Measurements from ENCODE around the gene POLR3E. TPM values are rescaled to one million over a fixed set of nuclear protein-coding genes. Genes with fewer than 3 reads are reported as not detected.
"Not testable (repeated sequence)": the region's sequence is repeated elsewhere in the genome, so short reads cannot be mapped to it uniquely, and the experiment has no call there.

POLR3E gene
- total RNA-seq, 4 donors from 2014 or later = 48.1 to 102 (median 67.0) TPM

GRCh38 chr16:22300427-22301071 is 3.3 kb downstream of the POLR3E start:
- WGBS, 2 donors = 46 to 47% methylated on average over 7 to 8 of the region's 8 CpGs

DNA sequence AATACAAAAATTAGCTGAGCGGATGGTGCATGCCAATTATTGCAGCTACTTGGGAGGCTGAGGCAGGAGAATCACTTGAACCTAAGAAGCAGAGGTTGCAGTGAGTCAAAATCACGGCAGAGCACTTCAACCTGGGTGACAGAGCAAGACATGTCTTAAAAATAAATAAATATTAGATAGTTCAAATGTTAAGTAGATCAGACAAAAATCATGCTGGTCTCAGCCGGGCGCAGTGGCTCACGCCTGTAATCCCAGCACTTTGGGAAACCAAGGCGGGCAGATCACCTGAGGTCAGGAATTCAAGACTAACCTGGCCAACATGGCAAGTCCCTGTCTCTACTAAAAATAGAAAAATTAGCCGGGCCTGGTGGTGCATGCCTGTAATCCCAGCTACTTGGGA is 4.2 kb downstream of the POLR3E start:
- peaks cover 0 to 30% (median 3%) of the 10 kb centered on the region in 4 donors for H3K4me1 ChIP-seq
- peaks cover 2 to 47% (median 6%) of the 10 kb centered on the region in 3 donors for H3K36me3 ChIP-seq
- H3K9me3 ChIP-seq; H3K27ac ChIP-seq; DNase-seq (ENCODE audit: low spot score in 2 of 2); H3K4me3 ChIP-seq; H3K27me3 ChIP-seq: not testable (repeated sequence)
- WGBS, 2 donors = 92 to 94% methylated on average over 7 of the region's 7 CpGs

More at GRCh38 chr16:22300427-22301071, 3.3 kb downstream of the POLR3E start:
- H3K27ac ChIP-seq = peak overlapping the region in 2 of 4 donors; percentile 26 to 39
- TF ChIP-seq EP300 (IDR thresholded peaks at IDR 0.05) = no peak
- TF ChIP-seq, protein P1, sequence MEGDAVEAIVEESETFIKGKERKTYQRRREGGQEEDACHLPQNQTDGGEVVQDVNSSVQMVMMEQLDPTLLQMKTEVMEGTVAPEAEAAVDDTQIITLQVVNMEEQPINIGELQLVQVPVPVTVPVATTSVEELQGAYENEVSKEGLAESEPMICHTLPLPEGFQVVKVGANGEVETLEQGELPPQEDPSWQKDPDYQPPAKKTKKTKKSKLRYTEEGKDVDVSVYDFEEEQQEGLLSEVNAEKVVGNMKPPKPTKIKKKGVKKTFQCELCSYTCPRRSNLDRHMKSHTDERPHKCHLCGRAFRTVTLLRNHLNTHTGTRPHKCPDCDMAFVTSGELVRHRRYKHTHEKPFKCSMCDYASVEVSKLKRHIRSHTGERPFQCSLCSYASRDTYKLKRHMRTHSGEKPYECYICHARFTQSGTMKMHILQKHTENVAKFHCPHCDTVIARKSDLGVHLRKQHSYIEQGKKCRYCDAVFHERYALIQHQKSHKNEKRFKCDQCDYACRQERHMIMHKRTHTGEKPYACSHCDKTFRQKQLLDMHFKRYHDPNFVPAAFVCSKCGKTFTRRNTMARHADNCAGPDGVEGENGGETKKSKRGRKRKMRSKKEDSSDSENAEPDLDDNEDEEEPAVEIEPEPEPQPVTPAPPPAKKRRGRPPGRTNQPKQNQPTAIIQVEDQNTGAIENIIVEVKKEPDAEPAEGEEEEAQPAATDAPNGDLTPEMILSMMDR (IDR thresholded peaks at IDR 0.05) = peak in 4 of 5 experiments; percentile 38 to 60 (median 44)
- TF ChIP-seq POLR2A (IDR thresholded peaks at IDR 0.05) = no peak
- no peaks in the 10 kb centered on the region for H3K27me3 ChIP-seq
- peaks cover 2 to 38% (median 6%) of the 10 kb centered on the region in 3 donors for H3K36me3 ChIP-seq
- peaks cover 0 to 34% (median 5%) of the 10 kb centered on the region in 4 donors for H3K4me1 ChIP-seq
- no peaks in the 10 kb centered on the region for H3K9me3 ChIP-seq
- H3K4me3 ChIP-seq = no peak overlapping the region
- DNase-seq (ENCODE audit: low spot score in 2 of 2) = peak in 1 of 2 donors; percentile 36

GRCh38 chr16:22302776-22303363 is 5.7 kb downstream of the POLR3E start:
- Histone ChIP-seq H3K4me1 (peaks cover 0 to 29% (median 3%) of the 10 kb centered on the region in 4 donors), H3K36me3 (peaks cover 2 to 61% (median 6%) of the 10 kb centered on the region in 3 donors), H3K4me3 (no peak overlapping the region), H3K27ac (no peak overlapping the region), H3K27me3 (no peaks in the 10 kb centered on the region), H3K9me3 (no peaks in the 10 kb centered on the region)
- TF ChIP-seq, protein P1 (IDR thresholded peaks at IDR 0.05) = no peak
- TF ChIP-seq EP300 (IDR thresholded peaks at IDR 0.05) = no peak
- WGBS, 2 donors = 90 to 93% methylated on average over 12 of the region's 12 CpGs
- DNase-seq (ENCODE audit: low spot score in 2 of 2) = no peak

DNA sequence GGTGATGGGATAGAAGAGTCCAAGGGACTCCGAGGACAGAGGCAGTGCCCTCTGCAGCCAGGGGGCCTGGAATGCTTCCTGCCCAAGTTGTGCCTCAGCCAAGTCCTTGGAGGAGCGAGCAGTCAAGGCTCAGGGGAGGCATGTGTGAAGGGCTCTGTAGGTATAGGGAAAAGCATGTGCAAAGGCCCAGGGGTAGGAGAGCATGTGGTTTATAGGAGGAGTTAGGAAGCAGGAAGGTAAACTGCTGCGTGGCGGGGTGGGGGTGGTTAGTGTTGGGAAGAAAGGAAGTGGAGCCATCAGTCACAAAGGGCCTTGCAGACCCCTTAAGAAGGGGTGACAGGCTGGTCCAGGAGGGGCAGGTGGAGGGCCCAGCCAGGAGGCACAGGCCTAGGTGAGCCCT is 7.2 kb downstream of the POLR3E start:
- peaks cover 0 to 19% (median 3%) of the 10 kb centered on the region in 4 donors for H3K4me1 ChIP-seq
- no peak for DNase-seq (ENCODE audit: low spot score in 2 of 2)
- H3K27me3 ChIP-seq = no peaks in the 10 kb centered on the region
- peaks cover 2 to 77% (median 12%) of the 10 kb centered on the region in 3 donors for H3K36me3 ChIP-seq
- H3K27ac ChIP-seq = no peak overlapping the region
- H3K9me3 ChIP-seq = no peaks in the 10 kb centered on the region
- 97 to 98% methylated on average over 4 of the region's 4 CpGs for WGBS, 2 donors
- no peak overlapping the region for H3K4me3 ChIP-seq
- TF ChIP-seq, protein P1 (IDR thresholded peaks at IDR 0.05) = no peak

- Histone ChIP-seq H3K27ac (no peak overlapping the region), H3K36me3 (peaks cover 2 to 97% (median 27%) of the 10 kb centered on the region in 3 donors), H3K27me3 (no peaks in the 10 kb centered on the region), H3K9me3 (no peaks in the 10 kb centered on the region), H3K4me1 (no peaks in the 10 kb centered on the region), H3K4me3 (no peak overlapping the region)
- 86 to 92% methylated on average over 7 to 9 of the region's 9 CpGs for WGBS, 2 donors
- TF ChIP-seq POLR2A (IDR thresholded peaks at IDR 0.05) (no peak), EP300 (IDR thresholded peaks at IDR 0.05) (no peak)
- TF ChIP-seq, protein P1 (IDR thresholded peaks at IDR 0.05) = no peak
- DNase-seq (ENCODE audit: low spot score in 2 of 2) = no peak
Measured at GRCh38 chr16:22306788-22307187, 9.6 kb downstream of the POLR3E start.

Measured in tibial nerve (tissue), 4 donors.